Endodermal cell (in vitro differentiated cells): Measurements from ENCODE around the gene DDX41. TPM values are rescaled to one million over a fixed set of nuclear protein-coding genes. Genes with fewer than 3 reads are reported as not detected.

Experiments used
- DNase-seq: peaks from one replicate; pipeline ENCODE4 v3.0.0-alpha.2; 2017
- H3K27ac ChIP-seq: 2 replicates; pipeline ENCODE4 v1.5.1; 2013; ENCODE audit warnings: mild to moderate bottlenecking, low read depth, low read length, moderate library complexity
- H3K27me3 ChIP-seq: 2 replicates; pipeline ENCODE4 v1.6.1; 2013; ENCODE audit warnings: mild to moderate bottlenecking, low read length, moderate library complexity; ENCODE audit not compliant: insufficient read depth, control insufficient read depth, poor library complexity, severe bottlenecking
- H3K36me3 ChIP-seq: 2 replicates; pipeline ENCODE4 v1.7.0; 2013; ENCODE audit warnings: mild to moderate bottlenecking, low read length, moderate library complexity; ENCODE audit not compliant: control insufficient read depth, insufficient read depth
- H3K4me1 ChIP-seq: one replicate; pipeline ENCODE4 v1.7.0; 2013; ENCODE audit warnings: low read length; ENCODE audit not compliant: control insufficient read depth, insufficient read depth
- H3K4me3 ChIP-seq: 2 replicates; pipeline ENCODE4 v1.5.1; 2013; ENCODE audit warnings: mild to moderate bottlenecking, low read length, moderate library complexity
- H3K9ac ChIP-seq: 2 replicates; pipeline ENCODE4 v1.6.1; 2013; ENCODE audit warnings: mild to moderate bottlenecking, low read length, moderate library complexity; ENCODE audit not compliant: poor library complexity, severe bottlenecking; ENCODE audit errors: extremely low read depth
- H3K9me3 ChIP-seq: 2 replicates; pipeline ENCODE4 v1.6.1; 2013; ENCODE audit warnings: mild to moderate bottlenecking, low read length, moderate library complexity; ENCODE audit not compliant: control insufficient read depth
- H3K27ac Mint-ChIP-seq: 2 replicates; pipeline ENCODE4 v1.8.0; 2020; ENCODE audit warnings: mixed read lengths
- H3K27me3 Mint-ChIP-seq: 2 replicates; pipeline ENCODE4 v1.8.0; 2021; ENCODE audit warnings: mild to moderate bottlenecking, mixed read lengths; ENCODE audit not compliant: insufficient read depth
- H3K36me3 Mint-ChIP-seq: 2 replicates; pipeline ENCODE4 v1.8.0; 2020; ENCODE audit warnings: low read depth, mixed read lengths
- H3K4me1 Mint-ChIP-seq: 2 replicates; pipeline ENCODE4 v1.8.0; 2020; ENCODE audit warnings: mixed read lengths
- H3K4me3 Mint-ChIP-seq: 2 replicates; pipeline ENCODE4 v1.8.0; 2020; ENCODE audit warnings: mild to moderate bottlenecking, moderate library complexity, mixed read lengths
- H3K9me3 Mint-ChIP-seq: 2 replicates; pipeline ENCODE4 v1.8.0; 2020; ENCODE audit warnings: mild to moderate bottlenecking, mixed read lengths
- CTCF ChIP-seq: fragments of 200-600 bp; sonication (generic); conservative IDR thresholded peaks from 2 replicates; pipeline ENCODE4 v1.5.0; 2021; ENCODE audit warnings: antibody characterized with exemption, mild to moderate bottlenecking
- WGBS, 2 experiments: methylation state at CpG; one replicate each; pipeline versions ENCODE4 v1.1.5 to v1.1.7; 2013; ENCODE audit warnings: missing lambda C conversion rate in 2 of 2, mixed read lengths in 1 of 2; ENCODE audit not compliant: insufficient coverage in 1 of 2, insufficient read length in 1 of 2; 5-methylcytosine and 5-hydroxymethylcytosine counted together
- total RNA-seq, 2 donors: library from RNA; stranded (reverse); fragmentation: NEBNext Ultra II Directional in 1 of 2; extraction: Animal tissue kit (Norgen Biotek cat#: 25700) in 1 of 2; gene quantifications; 2 replicates in 1 of 2; 3 replicates in 1 of 2; pipeline ENCODE4 v1.2.1, GENCODE V29; 2021

The DDX41 gene
- total RNA-seq, 2 donors from 2014 or later = 115 TPM

DNA sequence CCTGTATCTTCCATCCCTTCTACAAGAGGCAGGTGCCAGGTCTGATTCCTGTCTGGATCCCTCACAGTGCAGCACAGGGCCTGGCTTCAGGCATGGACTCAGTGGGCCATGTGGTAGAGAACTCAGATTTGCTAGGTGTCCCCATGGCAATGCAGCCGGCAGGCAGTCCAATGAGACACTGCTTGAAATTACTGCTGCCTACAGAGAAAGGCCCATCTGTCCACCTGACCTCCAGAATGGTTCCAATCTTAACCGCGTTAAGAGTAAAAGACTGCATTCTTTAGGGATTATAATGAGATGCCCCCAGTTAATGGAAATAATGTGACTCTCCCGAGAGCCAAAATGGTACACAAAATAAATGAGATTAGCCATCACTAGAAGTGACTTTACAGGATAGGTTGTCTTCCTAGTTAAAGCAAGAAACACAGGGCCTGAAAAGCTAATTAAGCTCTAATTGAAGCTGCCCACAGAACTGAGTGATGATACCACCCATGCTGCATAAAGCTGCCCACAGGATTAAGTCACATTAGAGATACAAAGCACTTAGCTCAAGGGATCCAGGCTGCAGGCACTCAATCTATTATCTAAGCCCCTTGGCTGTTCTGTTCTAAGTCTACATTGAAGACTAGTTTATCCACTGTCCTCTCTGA, 26.2 kb upstream of the DDX41 start:
- peaks cover 67% of the 10 kb centered on the region for H3K36me3 ChIP-seq
- H3K4me1 Mint-ChIP-seq = peaks cover 26% of the 10 kb centered on the region
- no peaks in the 10 kb centered on the region for H3K9me3 ChIP-seq
- H3K36me3 Mint-ChIP-seq = peaks cover 43% of the 10 kb centered on the region
- H3K27ac ChIP-seq = no peak overlapping the region
- H3K27ac Mint-ChIP-seq = no peak overlapping the region
- DNase-seq = no peak
- H3K4me3 Mint-ChIP-seq = no peak overlapping the region
- TF ChIP-seq CTCF = no peak
- H3K27me3 Mint-ChIP-seq = no peaks in the 10 kb centered on the region
- WGBS, 2 experiments = 90 to 96% methylated on average over 4 of the region's 4 CpGs
- H3K4me3 ChIP-seq = no peak overlapping the region
- no peaks in the 10 kb centered on the region for H3K9me3 Mint-ChIP-seq
- no peaks in the 10 kb centered on the region for H3K27me3 ChIP-seq
- H3K4me1 ChIP-seq = peaks cover 27% of the 10 kb centered on the region
- no peak overlapping the region for H3K9ac ChIP-seq

- H3K4me1 Mint-ChIP-seq = peaks cover 10% of the 10 kb centered on the region
- no peak for TF ChIP-seq CTCF
- H3K9me3 Mint-ChIP-seq = no peaks in the 10 kb centered on the region
- no peaks in the 10 kb centered on the region for H3K27me3 ChIP-seq
- H3K36me3 Mint-ChIP-seq = peaks cover 48% of the 10 kb centered on the region
- no peak overlapping the region for H3K4me3 ChIP-seq
- peak; percentile 42 for DNase-seq
- H3K9ac ChIP-seq = no peak overlapping the region
- H3K4me1 ChIP-seq = peaks cover 16% of the 10 kb centered on the region
- H3K9me3 ChIP-seq = no peaks in the 10 kb centered on the region
- no peaks in the 10 kb centered on the region for H3K27me3 Mint-ChIP-seq
- H3K36me3 ChIP-seq = peaks cover 85% of the 10 kb centered on the region
- WGBS, 2 experiments = 87 to 94% methylated on average over 2 to 3 of the region's 3 CpGs
- no peak overlapping the region for H3K27ac ChIP-seq
- H3K27ac Mint-ChIP-seq = no peak overlapping the region
- H3K4me3 Mint-ChIP-seq = no peak overlapping the region
These were observed 23.7 kb upstream of the DDX41 start for GRCh38 chr5:177540438-177540837.

- TF ChIP-seq CTCF = no peak
- peaks cover 10% of the 10 kb centered on the region for H3K4me1 Mint-ChIP-seq
- H3K36me3 ChIP-seq = peaks cover 86% of the 10 kb centered on the region
- no peak overlapping the region for H3K4me3 ChIP-seq
- H3K4me1 ChIP-seq = peaks cover 13% of the 10 kb centered on the region
- no peaks in the 10 kb centered on the region for H3K9me3 ChIP-seq
- peak overlapping the region; percentile 21 for H3K27ac Mint-ChIP-seq
- no peak overlapping the region for H3K9ac ChIP-seq
- no peak overlapping the region for H3K4me3 Mint-ChIP-seq
- peaks cover 58% of the 10 kb centered on the region for H3K36me3 Mint-ChIP-seq
- H3K27me3 ChIP-seq = no peaks in the 10 kb centered on the region
- DNase-seq = no peak
- 95 to 100% methylated on average over 2 of the region's 2 CpGs for WGBS, 2 experiments
- H3K9me3 Mint-ChIP-seq = no peaks in the 10 kb centered on the region
- H3K27ac ChIP-seq = no peak overlapping the region
- H3K27me3 Mint-ChIP-seq = no peaks in the 10 kb centered on the region
These were observed 22.6 kb upstream of the DDX41 start for GRCh38 chr5:177539411-177539810.
